SK-N-SH (cell line): ENCODE measurements around the gene NEDD1.

Experiments used
- EZH2phosphoT487 ChIP-seq: fragments of 200-600 bp; sonication (generic); IDR thresholded peaks from 2 replicates; pipeline ENCODE4 v1.6.1; 2017; ENCODE audit warnings: low read depth, mixed run types, mild to moderate bottlenecking, antibody characterized with exemption, moderate library complexity, borderline replicate concordance
- MEF2A ChIP-seq: IDR thresholded peaks from 2 replicates; pipeline ENCODE4 v1.4.0; 2012; ENCODE audit warnings: low read depth, borderline replicate concordance
- MXI1 ChIP-seq: IDR thresholded peaks from 2 replicates; pipeline ENCODE4 v1.6.1; 2012; ENCODE audit warnings: mild to moderate bottlenecking, low read depth, low read length, improper control_type of control experiment
- POLR2AphosphoS5 ChIP-seq: IDR thresholded peaks from 2 replicates; pipeline ENCODE4 v1.6.1; 2012; ENCODE audit warnings: low read depth, low read length
- RAD21 ChIP-seq: IDR thresholded peaks from 2 replicates; pipeline ENCODE4 v1.6.1; 2012; ENCODE audit warnings: mild to moderate bottlenecking, low read length
- RFX5 ChIP-seq: IDR thresholded peaks from 2 replicates; pipeline ENCODE4 v1.6.1; 2012; ENCODE audit warnings: mild to moderate bottlenecking, improper control_type of control experiment, low read length
- TAF1 ChIP-seq: IDR thresholded peaks from 2 replicates; pipeline ENCODE4 v1.6.1; 2012; ENCODE audit warnings: low read depth, mild to moderate bottlenecking, low read length, moderate library complexity, borderline replicate concordance
- TCF12 ChIP-seq: IDR thresholded peaks from 2 replicates; pipeline ENCODE4 v1.4.0; 2012
- TF ChIP-seq, protein P1 (sequence below): IDR thresholded peaks from 2 replicates; pipeline ENCODE4 v1.4.0; 2012; ENCODE audit warnings: low read depth, borderline replicate concordance
- TF ChIP-seq, protein P2 (sequence below): fragments of 150-350 bp; IDR thresholded peaks from 2 replicates; pipeline ENCODE4 v1.6.1; 2017; ENCODE audit warnings: antibody characterized with exemption, low read length, low read depth, borderline replicate concordance
- TF ChIP-seq, protein P3 (sequence below): fragments of 200-600 bp; sonication (generic); IDR thresholded peaks from 2 replicates; pipeline ENCODE4 v1.6.1; 2017; ENCODE audit warnings: antibody characterized with exemption, mild to moderate bottlenecking, moderate library complexity

DNA sequence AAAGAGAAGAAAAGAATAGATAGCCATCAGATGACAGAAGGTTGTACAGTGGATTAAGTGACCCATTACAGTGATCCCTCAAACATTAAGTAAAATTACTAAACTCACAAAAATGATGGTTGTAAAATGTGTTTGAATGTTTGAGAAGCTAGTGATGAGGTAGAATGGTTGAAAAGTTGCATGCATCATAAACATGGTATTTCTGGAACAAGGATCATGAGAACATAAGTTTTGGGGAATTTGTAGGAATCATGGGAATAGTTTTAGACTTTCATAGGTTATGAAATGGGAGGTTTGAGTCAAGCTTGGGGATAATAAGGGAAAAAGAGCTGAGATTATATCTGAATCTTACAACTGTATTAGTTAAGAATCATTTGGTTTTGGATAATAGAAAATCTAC is 34.1 kb upstream of the NEDD1 start:
- TF ChIP-seq RAD21 (no peak), EZH2phosphoT487 (no peak), TCF12 (no peak), RFX5 (no peak), TAF1 (no peak), MXI1 (no peak), POLR2AphosphoS5 (no peak), MEF2A (no peak)
- TF ChIP-seq, protein P1, sequence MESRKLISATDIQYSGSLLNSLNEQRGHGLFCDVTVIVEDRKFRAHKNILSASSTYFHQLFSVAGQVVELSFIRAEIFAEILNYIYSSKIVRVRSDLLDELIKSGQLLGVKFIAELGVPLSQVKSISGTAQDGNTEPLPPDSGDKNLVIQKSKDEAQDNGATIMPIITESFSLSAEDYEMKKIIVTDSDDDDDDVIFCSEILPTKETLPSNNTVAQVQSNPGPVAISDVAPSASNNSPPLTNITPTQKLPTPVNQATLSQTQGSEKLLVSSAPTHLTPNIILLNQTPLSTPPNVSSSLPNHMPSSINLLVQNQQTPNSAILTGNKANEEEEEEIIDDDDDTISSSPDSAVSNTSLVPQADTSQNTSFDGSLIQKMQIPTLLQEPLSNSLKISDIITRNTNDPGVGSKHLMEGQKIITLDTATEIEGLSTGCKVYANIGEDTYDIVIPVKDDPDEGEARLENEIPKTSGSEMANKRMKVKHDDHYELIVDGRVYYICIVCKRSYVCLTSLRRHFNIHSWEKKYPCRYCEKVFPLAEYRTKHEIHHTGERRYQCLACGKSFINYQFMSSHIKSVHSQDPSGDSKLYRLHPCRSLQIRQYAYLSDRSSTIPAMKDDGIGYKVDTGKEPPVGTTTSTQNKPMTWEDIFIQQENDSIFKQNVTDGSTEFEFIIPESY: no peak
- TF ChIP-seq, protein P2, sequence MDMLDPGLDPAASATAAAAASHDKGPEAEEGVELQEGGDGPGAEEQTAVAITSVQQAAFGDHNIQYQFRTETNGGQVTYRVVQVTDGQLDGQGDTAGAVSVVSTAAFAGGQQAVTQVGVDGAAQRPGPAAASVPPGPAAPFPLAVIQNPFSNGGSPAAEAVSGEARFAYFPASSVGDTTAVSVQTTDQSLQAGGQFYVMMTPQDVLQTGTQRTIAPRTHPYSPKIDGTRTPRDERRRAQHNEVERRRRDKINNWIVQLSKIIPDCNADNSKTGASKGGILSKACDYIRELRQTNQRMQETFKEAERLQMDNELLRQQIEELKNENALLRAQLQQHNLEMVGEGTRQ: no peak
- TF ChIP-seq, protein P3, sequence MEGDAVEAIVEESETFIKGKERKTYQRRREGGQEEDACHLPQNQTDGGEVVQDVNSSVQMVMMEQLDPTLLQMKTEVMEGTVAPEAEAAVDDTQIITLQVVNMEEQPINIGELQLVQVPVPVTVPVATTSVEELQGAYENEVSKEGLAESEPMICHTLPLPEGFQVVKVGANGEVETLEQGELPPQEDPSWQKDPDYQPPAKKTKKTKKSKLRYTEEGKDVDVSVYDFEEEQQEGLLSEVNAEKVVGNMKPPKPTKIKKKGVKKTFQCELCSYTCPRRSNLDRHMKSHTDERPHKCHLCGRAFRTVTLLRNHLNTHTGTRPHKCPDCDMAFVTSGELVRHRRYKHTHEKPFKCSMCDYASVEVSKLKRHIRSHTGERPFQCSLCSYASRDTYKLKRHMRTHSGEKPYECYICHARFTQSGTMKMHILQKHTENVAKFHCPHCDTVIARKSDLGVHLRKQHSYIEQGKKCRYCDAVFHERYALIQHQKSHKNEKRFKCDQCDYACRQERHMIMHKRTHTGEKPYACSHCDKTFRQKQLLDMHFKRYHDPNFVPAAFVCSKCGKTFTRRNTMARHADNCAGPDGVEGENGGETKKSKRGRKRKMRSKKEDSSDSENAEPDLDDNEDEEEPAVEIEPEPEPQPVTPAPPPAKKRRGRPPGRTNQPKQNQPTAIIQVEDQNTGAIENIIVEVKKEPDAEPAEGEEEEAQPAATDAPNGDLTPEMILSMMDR: no peak
